HepG2 (cell line): ENCODE measurements around the gene MDM4. TPM values are rescaled to one million over a fixed set of nuclear protein-coding genes. Genes with fewer than 3 reads are reported as not detected.

ENCODE experiments used
- ATAC-seq: fragments of 200-7000 bp; cut with Tn5 transposase; 3 replicates; pipeline ENCODE4 v1.9.1; 2020; ENCODE audit warnings: mild to moderate bottlenecking, moderate library complexity
- BruUV-seq: library from RNA; stranded (reverse); fragments of 400-500 nt; replicated peaks from 2 replicates; lab custom pipeline; 2021; lab: Mats Ljungman, UMichigan
- CTCF ChIA-PET: fragments of 300-600 bp; formaldehyde crosslinking; extraction: SDS; loops from one replicate; lab custom pipeline; 2021; ENCODE audit warnings: low total read pairs, inconsistent platforms, low intra/inter-chr PET ratio; lab: Yijun Ruan, JAX
- POLR2A ChIA-PET: fragments of 350-600 bp; sonication (Branson Sonifier 250); formaldehyde crosslinking; loops from one replicate; lab custom pipeline; 2020; ENCODE audit warnings: antibody characterized with exemption, inconsistent platforms; lab: Yijun Ruan, JAX
- DNase-seq: peaks from one replicate; pipeline ENCODE4 v3.0.0-alpha.2; 2015; ENCODE audit warnings: low spot score
- FAIRE-seq: peaks from 3 replicates; lab custom pipeline; 2011; peaks lifted over from hg19 to GRCh38; lab: Jason Lieb, UNC
- H2AFZ ChIP-seq: one replicate; pipeline ENCODE4 v1.6.1; 2011; ENCODE audit warnings: low read length, inconsistent platforms
- H3K27ac ChIP-seq: fragments of 300-600 bp; 3 replicates; pipeline ENCODE4 v1.8.0; 2011; ENCODE audit warnings: mixed run types, mild to moderate bottlenecking, mixed read lengths, low read length, inconsistent platforms; ENCODE audit not compliant: insufficient read depth; ENCODE audit errors: extremely low read length
- H3K27me3 ChIP-seq, 2 experiments: fragments of 200-600 bp in 1 of 2; 2 replicates in 1 of 2; 3 replicates in 1 of 2; pipeline versions ENCODE4 v1.6.0 to v1.8.0; 2011; ENCODE audit warnings: low read length in 2 of 2, mild to moderate bottlenecking in 2 of 2, moderate library complexity in 2 of 2, inconsistent platforms in 1 of 2; ENCODE audit not compliant: insufficient read depth in 2 of 2, control insufficient read depth in 1 of 2
- H3K36me3 ChIP-seq, 2 experiments: fragments of 200-600 bp in 1 of 2; replicated peaks in 1 of 2; 2 replicates in 1 of 2; 3 replicates in 1 of 2; pipeline versions ENCODE4 v1.5.1 to v1.8.0; 2011; ENCODE audit warnings: low read length in 2 of 2, inconsistent platforms in 1 of 2; ENCODE audit not compliant: insufficient read depth in 2 of 2, control insufficient read depth in 1 of 2
- H3K4me1 ChIP-seq: 2 replicates; pipeline ENCODE4 v1.5.1; 2012; ENCODE audit warnings: low read length, inconsistent platforms; ENCODE audit not compliant: insufficient read depth
- H3K4me2 ChIP-seq: 2 replicates; pipeline ENCODE4 v1.6.0; 2011; ENCODE audit warnings: low read depth, low read length, inconsistent platforms
- H3K4me3 ChIP-seq, 3 experiments: fragments of 200-600 bp in 1 of 3; sonication (generic), shearing (Covaris generic) in 1 of 3; replicated peaks in 1 of 3; 2 replicates each; pipeline ENCODE4 v1.5.1; 2011 to 2016; ENCODE audit warnings: low read length in 3 of 3, inconsistent platforms in 2 of 3, low read depth in 2 of 3, mild to moderate bottlenecking in 2 of 3, control low read depth in 1 of 3, mixed read lengths in 1 of 3; ENCODE audit not compliant: insufficient read depth in 1 of 3
- H3K79me2 ChIP-seq: one replicate; pipeline ENCODE4 v1.6.1; 2011; ENCODE audit warnings: low read length, inconsistent platforms; ENCODE audit not compliant: insufficient read depth
- H3K9ac ChIP-seq: 2 replicates; pipeline ENCODE4 v1.6.0; 2011; ENCODE audit warnings: mild to moderate bottlenecking, low read depth, low read length, inconsistent platforms; ENCODE audit not compliant: insufficient read depth
- H3K9me3 ChIP-seq: 2 replicates; pipeline ENCODE4 v1.5.1; 2012; ENCODE audit warnings: mild to moderate bottlenecking, low read length
- H4K20me1 ChIP-seq: 2 replicates; pipeline ENCODE4 v1.6.0; 2011; ENCODE audit warnings: inconsistent platforms, mild to moderate bottlenecking, low read length, moderate library complexity; ENCODE audit not compliant: insufficient read depth
- ARNT ChIP-seq: fragments of 450-650 bp; IDR thresholded peaks from 2 replicates; pipeline ENCODE4 v1.6.1; 2017
- HDAC2 ChIP-seq: sonication (generic); formaldehyde crosslinking; IDR thresholded peaks from 2 replicates; pipeline ENCODE4 v1.4.0; 2020; ENCODE audit warnings: missing genetic modification reagents
- IKZF1 ChIP-seq: fragments of 450-650 bp; IDR thresholded peaks from 2 replicates; pipeline ENCODE4 v1.7.1; 2016
- REXO4 ChIP-seq: sonication (generic); formaldehyde crosslinking; IDR thresholded peaks from 2 replicates; pipeline ENCODE4 v1.8.0; 2022; ENCODE audit warnings: missing genetic modification reagents, mild to moderate bottlenecking, borderline replicate concordance
- XBP1 ChIP-seq: sonication (generic); formaldehyde crosslinking; IDR thresholded peaks from 2 replicates; pipeline ENCODE4 v1.5.0; 2020; ENCODE audit warnings: missing genetic modification reagents
- ZFP37 ChIP-seq: sonication (generic); formaldehyde crosslinking; IDR thresholded peaks from 2 replicates; pipeline ENCODE4 v1.4.0; 2020; ENCODE audit warnings: missing genetic modification reagents, borderline replicate concordance
- ZNF224 ChIP-seq: sonication (generic); formaldehyde crosslinking; IDR thresholded peaks from 2 replicates; pipeline ENCODE4 v1.5.0; 2020; ENCODE audit warnings: mild to moderate bottlenecking, missing genetic modification reagents
- ZNF503 ChIP-seq: sonication (generic); formaldehyde crosslinking; IDR thresholded peaks from 2 replicates; pipeline ENCODE4 v1.4.0; 2020; ENCODE audit warnings: missing genetic modification reagents
- ZNF562 ChIP-seq: sonication (generic); formaldehyde crosslinking; IDR thresholded peaks from 2 replicates; pipeline ENCODE4 v1.8.0; 2022; ENCODE audit warnings: missing genetic modification reagents, borderline replicate concordance
- ZNF574 ChIP-seq: sonication (generic); formaldehyde crosslinking; IDR thresholded peaks from 2 replicates; pipeline ENCODE4 v1.4.0; 2020; ENCODE audit warnings: missing genetic modification reagents
- ZNF629 ChIP-seq: sonication (generic); formaldehyde crosslinking; conservative IDR thresholded peaks from 2 replicates; pipeline ENCODE4 v1.5.0; 2020; ENCODE audit warnings: missing genetic modification reagents
- ZNF703 ChIP-seq: sonication (generic); formaldehyde crosslinking; IDR thresholded peaks from 2 replicates; pipeline ENCODE4 v1.5.1; 2020; ENCODE audit warnings: missing genetic modification reagents, mild to moderate bottlenecking, moderate library complexity, borderline replicate concordance
- WGBS: methylation state at CpG from one replicate; pipeline ENCODE4 v1.1.6; 2017; ENCODE audit warnings: low lambda C conversion rate; 5-methylcytosine and 5-hydroxymethylcytosine counted together
- in situ Hi-C: cut with HindIII; loops from 2 replicates; pipeline ENCODE4 v1.10.0; 2017; ENCODE audit warnings: low pct_unique_long_range_greater_than_20kb; ENCODE audit not compliant: extremely low pct_ligation_motif_present
- intact Hi-C: fragments of 100-400 bp; cut with micrococcal nuclease; formaldehyde crosslinking; loops from one replicate; pipeline ENCODE4 v1.10.0; 2022; ENCODE audit not compliant: unreplicated experiment
- polyA plus RNA-seq, 8 experiments: library from polyadenylated mRNA; depleted of rRNA in 3 of 8; stranded (reverse) in 7 of 8; unstranded in 1 of 8; fragments of >200 nt; fragmentation: Illumina TruSeq in 4 of 8; extraction: Trizol in 4 of 8; gene quantifications; 2 replicates each; pipeline versions ENCODE4 v1.2.1 to v1.2.3, GENCODE V29; 2011 to 2016; ENCODE audit warnings: low read depth in 4 of 8, missing spikeins in 1 of 8, mixed read lengths in 1 of 8; ENCODE audit not compliant: insufficient read depth in 1 of 8
- total RNA-seq, 5 experiments: library from RNA; depleted of rRNA; stranded (reverse); fragments of >200 nt; fragmentation: Illumina TruSeq; extraction: Trizol; gene quantifications; 2 replicates each; pipeline ENCODE4 v1.2.3, GENCODE V29; 2016; ENCODE audit warnings: low read depth in 1 of 5

Gene MDM4
- total and polyA plus RNA-seq, 2 of the 13 experiments (the other 11 are each of a cell fraction or from before 2014, with no cell fraction given): 14.9 to 19.0 TPM

GRCh38 chr1:204544321-204544720 is 28.1 kb downstream of the MDM4 start:
- FAIRE-seq (no peak), ATAC-seq (no peak), DNase-seq (no peak)
- Histone ChIP-seq H3K4me1 (no peaks in the 10 kb centered on the region), H3K9me3 (no peaks in the 10 kb centered on the region), H3K79me2 (no peaks in the 10 kb centered on the region), H3K27me3 (no peaks in the 10 kb centered on the region), H3K36me3 (peaks cover 27 to 95% of the 10 kb centered on the region in 2 experiments), H3K27ac (no peak overlapping the region), H2AFZ (no peak overlapping the region), H3K4me2 (no peak overlapping the region), H3K4me3 (no peak overlapping the region), H3K9ac (no peak overlapping the region), H4K20me1 (no peaks in the 10 kb centered on the region)
- BruUV-seq: no TSS peak
- ChIA-PET CTCF (no interaction called here), POLR2A (no interaction called here)
- intact Hi-C loops (no loop called here), in situ Hi-C loops (no loop called here)
- no peak for TF ChIP-seq REXO4 (CRISPR knock-in tag)
- no peak for TF ChIP-seq ZNF562 (CRISPR knock-in tag)
- no peak for TF ChIP-seq ZNF574 (CRISPR knock-in tag)
- no peak for TF ChIP-seq ARNT
- TF ChIP-seq XBP1 (CRISPR knock-in tag): no peak
- TF ChIP-seq ZFP37 (CRISPR knock-in tag): no peak
- no peak for TF ChIP-seq ZNF503 (CRISPR knock-in tag)
- TF ChIP-seq ZNF703: no peak
- no peak for TF ChIP-seq HDAC2 (CRISPR knock-in tag)
- TF ChIP-seq ZNF224 (CRISPR knock-in tag): no peak
- TF ChIP-seq IKZF1: no peak
- TF ChIP-seq ZNF629 (CRISPR knock-in tag): no peak
- 98% methylated on average over 2 of the region's 2 CpGs for WGBS
